RWPE1 (cell line): ENCODE results near the gene ECHS1.

Source experiments
- CTCF ChIA-PET: fragments of 350-600 bp; sonication (Branson Sonifier 250); formaldehyde crosslinking; extraction: SDS; loops from one replicate; lab custom pipeline; 2021; lab: Yijun Ruan, JAX
- POLR2A ChIA-PET: fragments of 400-600 bp; formaldehyde crosslinking; extraction: SDS; loops from one replicate; lab custom pipeline; 2020; ENCODE audit warnings: antibody characterized with exemption; ENCODE audit not compliant: low non-redundant PET; lab: Yijun Ruan, JAX
- DNase-seq: peaks from one replicate; pipeline ENCODE4 v3.0.0; 2012; ENCODE audit warnings: low spot score
- H3K27ac ChIP-seq: fragments of 450-650 bp; 2 replicates; pipeline ENCODE4 v1.5.1; 2017
- CTCF ChIP-seq: fragments of 450-650 bp; conservative IDR thresholded peaks from 2 replicates; pipeline ENCODE4 v1.5.1; 2017; ENCODE audit warnings: low read depth, mild to moderate bottlenecking

ECHS1 gene

GRCh38 chr10:133393401-133394063 is 20.4 kb upstream of the ECHS1 start:
- ChIA-PET POLR2A (no interaction called here), CTCF (no interaction called here)
- H3K27ac ChIP-seq, result peak overlapping the region; percentile 85
- TF ChIP-seq CTCF, result no peak
- no peak for DNase-seq

GRCh38 chr10:133391761-133392518 is 18.8 kb upstream of the ECHS1 start:
- CTCF ChIA-PET, result no interaction called here
- H3K27ac ChIP-seq, result no peak overlapping the region
- POLR2A ChIA-PET, result interaction anchor here (0.6 to 1.1 kb wide), 2 partner anchors 19 to 560 kb away, joined by 4 to 8 read pairs; partner anchors contain the start of gene ECHS1
- no peak for DNase-seq
- no peak for TF ChIP-seq CTCF

- no peak for DNase-seq
- CTCF ChIA-PET, result interaction anchor here (0.6 kb wide), 1 partner anchor 737 kb away, joined by 3 read pairs; no protein-coding TSS in a partner anchor
- TF ChIP-seq CTCF, result no peak
- POLR2A ChIA-PET, result interaction anchor here (0.6 to 1.1 kb wide), 2 partner anchors 18 to 559 kb away, joined by 4 to 8 read pairs; partner anchors contain the start of gene ECHS1
- no peak overlapping the region for H3K27ac ChIP-seq
These were observed 18.1 kb upstream of the ECHS1 start for GRCh38 chr10:133391249-133391635.

- CTCF ChIA-PET, result interaction anchor here (0.6 kb wide), 2 partner anchors 86 to 736 kb away, joined by 3 to 4 read pairs; no protein-coding TSS in a partner anchor
- POLR2A ChIA-PET, result interaction anchor here (1.1 kb wide), 1 partner anchor 17 kb away, joined by 4 read pairs; the partner anchor contains the start of gene ECHS1
- TF ChIP-seq CTCF, result no peak
- DNase-seq, result no peak
- H3K27ac ChIP-seq, result peak overlapping the region; percentile 41; the same call in 1 of the 2 replicates
These were observed 17.6 kb upstream of the ECHS1 start for GRCh38 chr10:133390597-133391248.

- CTCF ChIA-PET, result no interaction called here
- TF ChIP-seq CTCF, result no peak
- H3K27ac ChIP-seq, result peak overlapping the region; percentile 6; the same call in 1 of the 2 replicates
- POLR2A ChIA-PET, result no interaction called here
- DNase-seq, result no peak
These were observed 16.0 kb upstream of the ECHS1 start for GRCh38 chr10:133388973-133389818.
